GM18951 (cell line): Measurements from ENCODE around the gene MTFMT.

Source experiments
- POLR2A ChIP-seq: IDR thresholded peaks from 4 replicates; pipeline ENCODE4 v1.6.1; 2011; ENCODE audit warnings: mild to moderate bottlenecking; ENCODE audit not compliant: insufficient read length, insufficient read depth; ENCODE audit errors: extremely low read depth
- in situ Hi-C: fragments of 300-500 bp; cut with MboI; formaldehyde crosslinking; loops from one replicate; pipeline ENCODE4 v1.12.0; 2022; ENCODE audit warnings: low sequenced_read_pairs, mixed read lengths, inconsistent platforms; ENCODE audit not compliant: unreplicated experiment

MTFMT gene

GRCh38 chr15:65056106-65056505, 26.7 kb upstream of the MTFMT start:
- in situ Hi-C loops, result no loop called here
- TF ChIP-seq POLR2A, result no peak

DNA sequence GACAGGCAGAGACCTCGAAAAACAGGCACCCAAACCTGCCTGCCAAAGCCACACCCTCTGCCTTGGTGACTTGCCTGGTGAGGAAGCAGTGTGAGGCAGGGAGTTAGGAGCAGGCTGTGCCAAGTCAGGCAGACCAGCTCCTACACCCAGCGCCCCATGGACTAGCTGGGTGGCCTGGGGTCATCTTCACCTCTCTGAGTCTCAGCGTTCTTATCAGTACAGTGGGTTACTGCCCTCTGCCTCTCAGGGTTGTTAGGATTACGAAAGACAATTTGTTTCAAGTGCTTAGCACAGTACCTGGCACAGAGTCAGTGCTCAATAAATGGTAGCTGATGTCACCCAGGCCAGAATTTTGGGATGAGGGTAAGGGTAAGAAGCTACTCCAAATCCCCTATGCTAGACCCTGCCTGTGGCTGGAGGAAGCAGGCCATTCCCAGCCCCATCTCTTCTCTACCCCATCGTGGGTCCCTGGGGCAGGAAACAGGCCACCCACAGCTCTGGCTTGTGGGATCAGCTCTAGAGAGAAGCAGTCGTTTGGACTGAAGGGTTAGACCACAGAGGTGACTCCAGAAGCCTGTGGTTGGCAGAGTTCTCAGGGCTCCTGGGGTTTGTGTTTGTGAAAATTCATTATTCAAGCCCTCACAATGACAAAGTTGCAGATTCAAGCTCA, 25.9 kb upstream of the MTFMT start:
- TF ChIP-seq POLR2A, result no peak
- in situ Hi-C loops, result no loop called here

- no peak for TF ChIP-seq POLR2A
- in situ Hi-C loops, result no loop called here
Measured at GRCh38 chr15:65054333-65055200, 25.1 kb upstream of the MTFMT start.

DNA sequence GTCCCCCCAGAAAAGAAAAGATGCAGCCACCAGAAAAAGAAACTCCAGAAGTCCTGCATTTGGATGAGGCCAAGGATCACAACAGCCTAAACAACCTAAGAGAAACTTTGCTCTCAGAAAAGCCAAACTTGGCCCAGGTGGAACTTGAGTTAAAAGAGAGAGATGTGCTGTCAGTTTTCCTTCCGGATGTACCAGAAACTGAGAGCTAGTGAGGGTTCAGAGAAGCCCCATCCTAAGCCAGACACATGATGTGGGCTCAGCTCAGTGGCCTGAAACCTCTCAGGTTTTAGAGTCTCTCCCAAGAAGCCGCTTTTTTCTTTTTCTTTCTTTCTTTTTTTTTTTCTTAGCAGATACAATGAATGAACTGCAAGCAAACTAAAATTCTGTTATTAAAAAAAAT, 23.5 kb upstream of the MTFMT start:
- in situ Hi-C loops, result no loop called here

GRCh38 chr15:65051266-65051665, 21.8 kb upstream of the MTFMT start:
- in situ Hi-C loops, result no loop called here
- TF ChIP-seq POLR2A, result no peak

More for the DNA sequence above, 23.5 kb upstream of the MTFMT start:
- TF ChIP-seq POLR2A, result no peak

DNA sequence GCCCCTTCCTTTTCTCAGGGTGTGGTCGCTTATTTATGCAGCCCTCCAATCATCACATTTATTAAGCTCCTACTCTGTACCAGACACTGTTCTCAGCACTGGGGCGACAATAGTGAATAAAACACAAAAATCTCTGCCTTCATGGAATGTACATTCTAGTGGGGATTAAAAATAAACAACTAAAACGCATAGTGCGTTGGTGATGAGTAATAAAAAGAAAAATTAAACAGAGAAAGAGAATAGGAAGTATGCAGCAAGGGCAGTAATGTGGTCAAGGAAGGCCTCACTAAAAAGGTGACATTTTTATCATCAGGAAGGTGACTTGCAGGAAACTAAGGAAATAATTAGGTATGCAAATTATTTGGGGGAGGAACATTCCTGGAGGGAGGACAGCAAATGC, 20.8 kb upstream of the MTFMT start:
- in situ Hi-C loops, result no loop called here
- TF ChIP-seq POLR2A, result no peak

GRCh38 chr15:65049418-65049840, 20.0 kb upstream of the MTFMT start:
- no peak for TF ChIP-seq POLR2A
- in situ Hi-C loops, result loop anchor here (25.0 kb wide), 1 partner anchor 238 kb away; the partner anchor contains the start of genes PARP16 and RNU5A-1

DNA sequence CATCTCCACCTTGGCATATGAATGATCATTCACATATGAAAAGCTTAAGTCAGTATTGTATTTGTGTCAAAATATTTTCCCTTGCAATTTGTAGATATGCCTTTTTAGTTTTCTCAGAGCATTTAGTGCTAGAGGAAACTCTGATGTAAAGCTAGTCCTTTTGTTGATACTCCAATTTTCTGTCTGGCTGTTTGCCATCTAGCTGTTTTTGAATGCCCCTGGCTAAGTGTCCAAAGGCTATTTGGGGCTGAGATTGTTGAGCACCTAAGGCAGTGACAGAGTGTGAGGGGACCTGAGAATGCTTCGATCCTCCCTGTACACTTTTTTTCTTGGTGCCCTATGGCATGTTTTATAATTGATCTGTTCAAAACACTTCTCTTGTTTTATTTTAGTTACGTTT, 18.8 kb upstream of the MTFMT start:
- no peak for TF ChIP-seq POLR2A
- in situ Hi-C loops, result loop anchor here (25.0 kb wide), 1 partner anchor 239 kb away; the partner anchor contains the start of genes PARP16 and RNU5A-1

GRCh38 chr15:65044724-65045481, 15.5 kb upstream of the MTFMT start, which contains the start of gene SLC51B:
Gene SLC51B, plus strand, starts transcription at chr15:65045387. Its CDS starts 4,618 bp downstream, at chr15:65050005.
- no peak for TF ChIP-seq POLR2A
- in situ Hi-C loops, result loop anchor here (25.0 kb wide), 1 partner anchor 242 kb away; the partner anchor contains the start of genes PARP16 and RNU5A-1

GRCh38 chr15:65044218-65044617, 14.8 kb upstream of the MTFMT start:
- in situ Hi-C loops, result loop anchor here (25.0 kb wide), 1 partner anchor 243 kb away; the partner anchor contains the start of genes PARP16 and RNU5A-1

DNA sequence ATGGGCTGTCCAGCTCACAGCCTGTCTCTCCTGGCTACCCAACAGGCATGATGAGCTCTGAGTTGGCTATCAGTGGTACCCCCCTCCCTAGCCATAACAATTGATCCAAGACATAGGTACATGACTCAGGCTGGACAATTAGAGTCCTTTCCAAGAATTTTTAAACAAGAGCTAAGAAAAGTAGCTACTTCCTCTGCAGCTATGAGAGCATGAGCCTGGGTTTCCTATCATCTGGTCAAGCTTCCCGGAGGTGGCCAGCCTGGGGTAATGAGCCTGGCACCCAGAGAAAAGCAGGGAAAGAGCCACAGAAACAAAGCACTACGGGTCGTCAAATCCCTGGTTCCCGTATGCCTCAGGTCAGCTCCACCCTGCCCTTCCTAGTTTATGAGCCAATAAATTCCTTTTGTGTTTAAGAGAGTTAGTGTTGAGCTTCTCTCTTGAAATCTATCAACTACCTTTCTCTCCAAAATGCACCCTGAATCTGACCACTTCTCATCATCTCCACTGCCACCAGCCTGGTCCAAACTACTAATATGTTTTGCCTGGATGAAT, 13.4 kb upstream of the MTFMT start:
- TF ChIP-seq POLR2A, result no peak
- in situ Hi-C loops, result loop anchor here (25.0 kb wide), 1 partner anchor 244 kb away; the partner anchor contains the start of genes PARP16 and RNU5A-1

GRCh38 chr15:65041787-65042186, 12.3 kb upstream of the MTFMT start:
- in situ Hi-C loops, result loop anchor here (25.0 kb wide), 1 partner anchor 246 kb away; the partner anchor contains the start of genes PARP16 and RNU5A-1
- TF ChIP-seq POLR2A, result no peak
